Measurements from ENCODE around the gene BAD.

DNA sequence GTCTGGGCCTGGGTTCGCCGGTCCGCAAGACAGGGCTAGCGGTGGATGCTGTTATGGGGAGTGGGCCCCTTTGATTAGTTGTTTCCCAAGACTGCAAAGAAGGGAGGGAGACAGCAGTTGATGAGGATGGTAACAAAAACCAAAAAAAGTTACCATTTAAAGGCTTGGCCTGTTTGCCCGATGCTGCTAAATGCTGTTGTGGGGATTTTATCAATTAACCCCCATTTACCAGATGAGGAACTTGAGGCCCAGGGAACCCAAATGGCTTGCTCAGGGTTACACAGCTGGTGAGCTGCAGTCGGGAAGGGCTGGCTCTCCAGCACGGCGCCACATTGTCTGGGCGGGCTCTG, 61.8 kb downstream of the BAD start:
- no peak for TF ChIP-seq SP1 (IDR thresholded peaks at IDR 0.05)
- TF ChIP-seq HDGF (IDR thresholded peaks at IDR 0.05; ENCODE audit: borderline replicate concordance), result no peak
- TF ChIP-seq, protein P1, sequence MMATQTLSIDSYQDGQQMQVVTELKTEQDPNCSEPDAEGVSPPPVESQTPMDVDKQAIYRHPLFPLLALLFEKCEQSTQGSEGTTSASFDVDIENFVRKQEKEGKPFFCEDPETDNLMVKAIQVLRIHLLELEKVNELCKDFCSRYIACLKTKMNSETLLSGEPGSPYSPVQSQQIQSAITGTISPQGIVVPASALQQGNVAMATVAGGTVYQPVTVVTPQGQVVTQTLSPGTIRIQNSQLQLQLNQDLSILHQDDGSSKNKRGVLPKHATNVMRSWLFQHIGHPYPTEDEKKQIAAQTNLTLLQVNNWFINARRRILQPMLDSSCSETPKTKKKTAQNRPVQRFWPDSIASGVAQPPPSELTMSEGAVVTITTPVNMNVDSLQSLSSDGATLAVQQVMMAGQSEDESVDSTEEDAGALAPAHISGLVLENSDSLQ (IDR thresholded peaks at IDR 0.05), result no peak
- TF ChIP-seq BHLHE40 (IDR thresholded peaks at IDR 0.05; ENCODE audit: borderline replicate concordance), result no peak
- no peak for TF ChIP-seq ARNT (IDR thresholded peaks at IDR 0.05)
